Measurements from ENCODE around the gene MLLT3. TPM values are rescaled to one million over a fixed set of nuclear protein-coding genes. Genes with fewer than 3 reads are reported as not detected.

MLLT3 gene
- total RNA-seq, 1 donor from 2014 or later: 17.5 TPM

DNA sequence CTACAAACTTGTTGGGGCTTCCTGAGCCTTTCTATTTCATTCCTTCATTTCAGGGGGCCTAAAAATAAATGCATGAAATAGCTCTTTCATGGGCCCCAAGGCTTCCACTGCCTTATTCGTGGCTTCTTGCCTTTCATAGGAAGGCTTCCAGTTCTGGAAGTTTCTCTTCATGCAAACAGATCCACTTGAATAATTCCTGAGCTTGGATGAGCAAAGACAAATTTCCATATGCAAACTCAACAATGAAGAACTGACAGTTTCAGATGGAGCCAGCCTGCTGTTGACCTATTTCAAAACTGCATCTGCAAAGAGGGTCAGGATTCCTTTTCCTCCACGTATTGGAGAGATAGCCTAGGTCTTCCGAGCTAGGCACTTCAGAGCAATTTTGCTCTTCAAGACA is 142.1 kb downstream of the MLLT3 start:
- H3K4me3 ChIP-seq: no peak overlapping the region
- no peaks in the 10 kb centered on the region for H3K36me3 ChIP-seq
- DNase-seq: no peak
- no peaks in the 10 kb centered on the region for H3K27me3 ChIP-seq (ENCODE audit: low read depth)
- H3K27ac ChIP-seq (replicated peaks): no peak overlapping the region
- H3K4me1 ChIP-seq: peaks cover 39% of the 10 kb centered on the region
- H3K9me3 ChIP-seq (replicated peaks): no peaks in the 10 kb centered on the region
- TF ChIP-seq, protein P1, sequence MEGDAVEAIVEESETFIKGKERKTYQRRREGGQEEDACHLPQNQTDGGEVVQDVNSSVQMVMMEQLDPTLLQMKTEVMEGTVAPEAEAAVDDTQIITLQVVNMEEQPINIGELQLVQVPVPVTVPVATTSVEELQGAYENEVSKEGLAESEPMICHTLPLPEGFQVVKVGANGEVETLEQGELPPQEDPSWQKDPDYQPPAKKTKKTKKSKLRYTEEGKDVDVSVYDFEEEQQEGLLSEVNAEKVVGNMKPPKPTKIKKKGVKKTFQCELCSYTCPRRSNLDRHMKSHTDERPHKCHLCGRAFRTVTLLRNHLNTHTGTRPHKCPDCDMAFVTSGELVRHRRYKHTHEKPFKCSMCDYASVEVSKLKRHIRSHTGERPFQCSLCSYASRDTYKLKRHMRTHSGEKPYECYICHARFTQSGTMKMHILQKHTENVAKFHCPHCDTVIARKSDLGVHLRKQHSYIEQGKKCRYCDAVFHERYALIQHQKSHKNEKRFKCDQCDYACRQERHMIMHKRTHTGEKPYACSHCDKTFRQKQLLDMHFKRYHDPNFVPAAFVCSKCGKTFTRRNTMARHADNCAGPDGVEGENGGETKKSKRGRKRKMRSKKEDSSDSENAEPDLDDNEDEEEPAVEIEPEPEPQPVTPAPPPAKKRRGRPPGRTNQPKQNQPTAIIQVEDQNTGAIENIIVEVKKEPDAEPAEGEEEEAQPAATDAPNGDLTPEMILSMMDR (IDR thresholded peaks at IDR 0.05; ENCODE audit: borderline replicate concordance): no peak
- intact Hi-C loops (cut with micrococcal nuclease): no loop called here

DNA sequence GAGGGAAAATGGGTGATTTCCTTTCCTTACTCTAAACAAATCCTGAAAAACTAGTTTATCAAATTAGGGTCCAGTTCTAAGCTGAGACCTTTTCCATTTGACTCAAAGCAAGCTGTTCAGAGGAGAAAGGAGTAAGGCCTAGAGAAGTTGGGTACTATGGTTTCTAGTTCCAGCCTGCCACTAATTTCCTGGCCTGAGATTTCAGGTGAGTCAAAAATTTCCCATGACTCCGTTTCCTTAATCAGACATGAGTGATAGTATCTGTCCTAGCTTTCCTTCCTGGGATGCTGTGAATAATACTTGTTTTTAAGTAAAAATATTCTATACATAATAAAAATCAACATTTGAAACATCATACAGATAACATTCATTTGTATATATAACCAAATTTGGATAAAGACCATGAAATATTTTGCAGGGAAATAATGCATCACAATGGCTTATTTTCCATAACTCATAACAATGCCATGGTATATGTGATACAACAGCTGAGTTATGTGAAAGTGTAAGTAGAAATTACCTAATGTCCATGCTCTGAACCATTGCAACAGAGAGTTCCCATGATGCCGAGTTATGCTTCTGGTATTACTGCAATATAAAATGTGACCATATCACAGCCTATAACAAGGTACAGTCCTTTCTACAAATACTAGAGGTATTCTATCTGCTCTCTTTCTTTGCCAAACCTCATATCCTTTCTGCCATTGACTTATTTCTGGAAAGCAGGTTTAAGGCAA is 142.7 kb downstream of the MLLT3 start:
- no peaks in the 10 kb centered on the region for H3K36me3 ChIP-seq
- H3K9me3 ChIP-seq (replicated peaks): no peaks in the 10 kb centered on the region
- H3K4me1 ChIP-seq: peaks cover 39% of the 10 kb centered on the region
- H3K27me3 ChIP-seq (ENCODE audit: low read depth): no peaks in the 10 kb centered on the region
- TF ChIP-seq, protein P1 (IDR thresholded peaks at IDR 0.05; ENCODE audit: borderline replicate concordance): no peak
- intact Hi-C loops (cut with micrococcal nuclease): no loop called here
- no peak overlapping the region for H3K27ac ChIP-seq (replicated peaks)
- no peak for DNase-seq
- H3K4me3 ChIP-seq: no peak overlapping the region

DNA sequence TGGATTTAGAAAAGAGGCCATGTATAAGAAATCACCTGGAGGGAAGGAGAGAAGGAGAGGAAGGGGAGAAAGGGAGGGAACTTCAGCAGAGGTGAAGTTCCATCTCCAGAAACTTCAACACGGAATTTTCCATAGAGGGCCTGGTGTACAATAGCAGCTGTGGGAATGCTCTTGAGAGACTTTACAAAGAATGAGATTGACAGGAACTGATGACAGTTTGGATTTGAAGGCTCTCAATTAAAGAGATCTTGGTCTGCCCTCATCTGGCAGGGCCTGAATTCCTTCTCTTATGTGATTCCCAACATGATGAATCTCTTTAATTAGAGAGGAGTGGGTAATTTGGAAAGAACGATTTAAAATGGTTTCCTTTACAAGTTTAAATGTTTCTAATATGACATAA is 143.5 kb downstream of the MLLT3 start:
- peaks cover 47% of the 10 kb centered on the region for H3K4me1 ChIP-seq
- H3K4me3 ChIP-seq: no peak overlapping the region
- H3K36me3 ChIP-seq: no peaks in the 10 kb centered on the region
- DNase-seq: no peak
- intact Hi-C loops (cut with micrococcal nuclease): no loop called here
- no peak overlapping the region for H3K27ac ChIP-seq (replicated peaks)
- TF ChIP-seq, protein P1 (IDR thresholded peaks at IDR 0.05; ENCODE audit: borderline replicate concordance): no peak
- H3K9me3 ChIP-seq (replicated peaks): no peaks in the 10 kb centered on the region
- H3K27me3 ChIP-seq (ENCODE audit: low read depth): no peaks in the 10 kb centered on the region

DNA sequence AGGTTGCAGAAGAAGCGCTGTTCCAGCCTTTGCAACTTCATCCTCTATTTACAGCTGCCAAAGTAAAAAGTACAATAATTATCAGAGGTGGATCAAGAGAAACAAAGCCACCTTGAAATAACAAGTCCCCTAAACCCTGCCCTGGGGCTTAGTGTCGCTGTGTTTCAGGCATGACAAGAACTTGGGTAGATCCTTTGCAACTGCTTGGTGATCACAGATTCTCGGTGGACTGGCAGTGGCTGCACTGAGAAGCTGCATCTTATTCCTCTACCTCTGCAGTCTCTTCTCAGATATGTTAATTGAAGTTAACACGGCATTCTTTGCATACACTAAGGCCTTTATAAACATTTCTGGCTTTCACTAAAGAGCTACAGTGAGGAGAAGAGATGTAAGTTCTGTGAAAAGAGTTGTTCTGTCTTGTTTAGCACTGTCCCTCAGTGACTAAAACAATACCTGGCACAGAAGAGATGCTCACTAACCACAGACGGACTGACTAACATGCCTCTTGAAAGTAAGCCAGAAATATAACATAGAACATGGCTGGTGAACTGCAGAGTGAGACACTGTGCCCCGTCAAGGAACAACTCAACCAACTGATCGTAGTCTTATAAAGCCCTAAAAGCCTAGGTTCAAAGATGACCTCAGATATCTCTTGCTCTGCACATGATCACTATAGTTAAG is 144.2 kb downstream of the MLLT3 start:
- TF ChIP-seq, protein P1 (IDR thresholded peaks at IDR 0.05; ENCODE audit: borderline replicate concordance): no peak
- intact Hi-C loops (cut with micrococcal nuclease): no loop called here
- DNase-seq: no peak

DNA sequence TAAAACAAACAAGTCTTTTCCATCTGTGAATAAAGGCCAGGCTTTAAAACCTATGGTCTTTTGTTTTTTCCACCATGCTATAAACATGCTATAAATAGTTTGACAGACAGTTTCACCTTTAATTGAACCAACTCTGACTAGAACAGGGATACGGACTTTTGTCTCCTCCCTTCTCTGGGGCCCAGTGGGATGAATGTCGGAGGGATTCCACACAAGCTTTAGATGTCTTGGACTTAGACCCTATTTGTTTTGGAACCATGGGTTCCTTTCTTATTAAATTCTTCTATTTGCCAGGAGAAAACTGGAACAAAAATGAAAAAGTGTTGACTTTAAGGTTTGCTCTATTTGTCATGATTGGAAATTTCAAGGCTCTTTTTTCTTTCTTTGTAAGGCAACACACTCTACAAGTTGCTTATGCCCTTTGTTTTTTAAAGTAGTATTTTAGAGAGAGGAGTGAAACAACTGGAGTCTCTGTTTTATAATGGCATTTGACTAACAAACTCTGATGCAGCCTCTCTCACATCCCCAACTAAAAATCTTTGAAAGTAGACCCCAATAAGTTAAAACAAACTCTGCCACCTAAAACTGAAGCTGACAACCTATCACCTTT is 145.3 kb downstream of the MLLT3 start:
- Histone ChIP-seq H3K27me3 (ENCODE audit: low read depth) (no peaks in the 10 kb centered on the region), H3K27ac (replicated peaks) (peak overlapping the region; percentile 5), H3K4me3 (no peak overlapping the region), H3K36me3 (no peaks in the 10 kb centered on the region), H3K4me1 (peaks cover 64% of the 10 kb centered on the region), H3K9me3 (replicated peaks) (no peaks in the 10 kb centered on the region)
- intact Hi-C loops (cut with micrococcal nuclease): no loop called here
- TF ChIP-seq, protein P1 (IDR thresholded peaks at IDR 0.05; ENCODE audit: borderline replicate concordance): no peak
- DNase-seq: no peak

More for the DNA sequence above, 144.2 kb downstream of the MLLT3 start:
- H3K27ac ChIP-seq (replicated peaks): no peak overlapping the region
- no peaks in the 10 kb centered on the region for H3K9me3 ChIP-seq (replicated peaks)
- no peaks in the 10 kb centered on the region for H3K36me3 ChIP-seq
- H3K4me1 ChIP-seq: peaks cover 54% of the 10 kb centered on the region
- H3K27me3 ChIP-seq (ENCODE audit: low read depth): no peaks in the 10 kb centered on the region
- no peak overlapping the region for H3K4me3 ChIP-seq
